Measurements from ENCODE around the gene FGFR3. TPM values are rescaled to one million over a fixed set of nuclear protein-coding genes. Genes with fewer than 3 reads are reported as not detected.

Gene FGFR3
- total and polyA plus RNA-seq, 2 of the 8 experiments (the other 6 are each of a cell fraction or from before 2014, with no cell fraction given), result 9.0 to 19.5 TPM

DNA sequence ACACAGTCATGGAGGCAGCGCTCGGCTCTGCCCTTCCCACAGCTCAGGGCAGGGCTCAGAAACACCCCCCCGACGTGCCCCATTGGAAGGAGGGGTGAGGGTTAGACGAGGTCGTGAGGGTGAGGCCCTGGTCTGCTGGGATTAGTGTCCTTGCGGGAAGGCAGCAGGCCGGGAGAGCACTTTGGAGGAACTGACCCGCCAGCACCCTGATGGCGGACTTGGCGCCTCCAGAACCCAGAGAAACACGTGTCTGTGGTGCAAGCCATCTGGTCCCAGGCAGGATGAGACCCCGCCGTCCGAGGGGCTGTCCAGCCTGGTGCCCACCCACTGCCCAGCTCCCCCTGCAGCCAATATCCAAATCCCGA is 45.5 kb upstream of the FGFR3 start:
- peaks cover 0 to 22% (median 16%) of the 10 kb centered on the region in 4 experiments; a peak in 6 of 8 replicates for H3K36me3 ChIP-seq (ENCODE audit: control insufficient read depth in 2 of 4, insufficient read depth in 4 of 4, low read length in 3 of 4)
- peak overlapping the region; percentile 46; the same call in 1 of the 2 replicates for H2BK15ac ChIP-seq (ENCODE audit: low read length)
- no peaks in the 10 kb centered on the region for H3K9me3 ChIP-seq (ENCODE audit: insufficient read depth in 2 of 2, low read depth in 1 of 2, low read length in 1 of 2)
- H3K9ac ChIP-seq (replicated peaks in 1 of 4; ENCODE audit: extremely low read depth in 1 of 4, low read depth in 3 of 4, low read length in 3 of 4), result no peak overlapping the region
- H3K4me2 ChIP-seq (ENCODE audit: insufficient read depth in 1 of 2, low read depth in 2 of 2, low read length in 2 of 2), result no peak overlapping the region
- no peak overlapping the region for H4K5ac ChIP-seq (ENCODE audit: insufficient read length, low read depth, low read length)
- peaks cover 4 to 5% of the 10 kb centered on the region in 2 experiments for H4K20me1 ChIP-seq (replicated peaks in 1 of 2; ENCODE audit: control insufficient read depth in 1 of 2, insufficient read depth in 2 of 2, low read length in 2 of 2)
- TF ChIP-seq CEBPB (IDR thresholded peaks at IDR 0.05; ENCODE audit: low read depth, low read length), result no peak
- no peak for TF ChIP-seq YY1 (IDR thresholded peaks at IDR 0.05; ENCODE audit: low read depth, low read length)
- TF ChIP-seq RXRA (IDR thresholded peaks at IDR 0.05; ENCODE audit: insufficient read depth, low read depth, low read length), result no peak
- TF ChIP-seq ASH2L (IDR thresholded peaks at IDR 0.05; ENCODE audit: low read length), result no peak
- no peak for TF ChIP-seq EGR1 (IDR thresholded peaks at IDR 0.05; ENCODE audit: borderline replicate concordance, low read depth, low read length)
- H2BK5ac ChIP-seq (ENCODE audit: low read depth, low read length), result no peak overlapping the region
- H4K8ac ChIP-seq (ENCODE audit: extremely low read depth, insufficient read depth, low read length), result no peak overlapping the region
- H3K4me3 ChIP-seq (ENCODE audit: extremely low read depth in 1 of 4, insufficient read depth in 2 of 4, low read depth in 3 of 4, low read length in 4 of 4), result no peak overlapping the region
- no peaks in the 10 kb centered on the region for H3K23me2 ChIP-seq (ENCODE audit: low read depth, low read length)
- H3K27ac ChIP-seq (ENCODE audit: low read depth, low read length), result no peak overlapping the region
- H4K91ac ChIP-seq (replicated peaks; ENCODE audit: insufficient read length, low read length), result no peak overlapping the region
- WGBS, 2 experiments (ENCODE audit: extremely low coverage in 1 of 2, insufficient coverage in 1 of 2, insufficient read length in 1 of 2, insufficient replicate concordance in 2 of 2, low coverage in 1 of 2, low lambda C conversion rate in 2 of 2, missing lambda C conversion rate in 1 of 2), result 86% methylated on average over 10 of the region's 16 CpGs; no CpG with 5 or more reads in 1 of the 2 experiments
- no peak overlapping the region for H2BK20ac ChIP-seq (ENCODE audit: low read length)
- no peak overlapping the region for H3K14ac ChIP-seq (ENCODE audit: insufficient read length)
- H3K79me2 ChIP-seq (ENCODE audit: control insufficient read depth in 1 of 2, insufficient read depth in 2 of 2, low read length in 2 of 2), result no peaks in the 10 kb centered on the region
- no peak for FAIRE-seq
- H3K56ac ChIP-seq (replicated peaks; ENCODE audit: insufficient read length, low read depth, low read length), result no peak overlapping the region
- peaks cover 0 to 13% (median 10%) of the 10 kb centered on the region in 4 experiments; a peak in 6 of 7 replicates for H3K4me1 ChIP-seq (replicated peaks in 1 of 4; ENCODE audit: control insufficient read depth in 3 of 4, insufficient read depth in 4 of 4, low read length in 3 of 4)
- ChIA-PET POLR2A (ENCODE audit: partially characterized antibody) (interaction anchor here (1.1 to 5.6 kb wide), 10 partner anchors 25 to 68 kb away, joined by 3 to 38 read pairs (median 4); no protein-coding TSS in a partner anchor), CTCF (ENCODE audit: partially characterized antibody) (interaction anchor here (0.5 to 52.9 kb wide), 18 partner anchors 11 to 818 kb away, joined by 3 to 2507 read pairs (median 5); partner anchors contain the start of gene FGFR3)
- H3K18ac ChIP-seq (ENCODE audit: extremely low read depth, low read length), result no peak overlapping the region; the same call in 1 of the 2 replicates
- no peak overlapping the region for H2AFZ ChIP-seq (ENCODE audit: low read length)
- no peak overlapping the region for H3K23ac ChIP-seq (ENCODE audit: insufficient read length)
- H2AK5ac ChIP-seq (ENCODE audit: low read depth, low read length), result no peak overlapping the region
- DNase-seq (ENCODE audit: low read depth in 1 of 2, low spot score in 2 of 2), result no peak
- H3K79me1 ChIP-seq (ENCODE audit: low read depth, low read length), result no peaks in the 10 kb centered on the region
- H2BK120ac ChIP-seq (replicated peaks; ENCODE audit: low read depth, low read length), result no peak overlapping the region
- H3K27me3 ChIP-seq (replicated peaks in 1 of 4; ENCODE audit: control insufficient read depth in 3 of 4, extremely low read depth in 1 of 4, insufficient read depth in 3 of 4, low read length in 3 of 4), result peaks cover 0 to 4% (median 0%) of the 10 kb centered on the region in 4 experiments; a peak in 2 of 7 replicates
- no peak overlapping the region for H3K4ac ChIP-seq (replicated peaks; ENCODE audit: insufficient read length, low read depth, low read length)
- H2BK12ac ChIP-seq (ENCODE audit: low read depth, low read length), result no peak overlapping the region; the same call in 1 of the 2 replicates

All from H1 (cell line).